NCI-H1092 (cell line): Measurements from ENCODE around the gene AARSD1.
"Not testable (repeated sequence)": the region's sequence is repeated elsewhere in the genome, so short reads cannot be mapped to it uniquely, and the experiment has no call there.

Source experiments
- DNase-seq: peaks from one replicate; lab custom pipeline; 2025; lab: John Stamatoyannopoulos, UW

Gene AARSD1

DNA sequence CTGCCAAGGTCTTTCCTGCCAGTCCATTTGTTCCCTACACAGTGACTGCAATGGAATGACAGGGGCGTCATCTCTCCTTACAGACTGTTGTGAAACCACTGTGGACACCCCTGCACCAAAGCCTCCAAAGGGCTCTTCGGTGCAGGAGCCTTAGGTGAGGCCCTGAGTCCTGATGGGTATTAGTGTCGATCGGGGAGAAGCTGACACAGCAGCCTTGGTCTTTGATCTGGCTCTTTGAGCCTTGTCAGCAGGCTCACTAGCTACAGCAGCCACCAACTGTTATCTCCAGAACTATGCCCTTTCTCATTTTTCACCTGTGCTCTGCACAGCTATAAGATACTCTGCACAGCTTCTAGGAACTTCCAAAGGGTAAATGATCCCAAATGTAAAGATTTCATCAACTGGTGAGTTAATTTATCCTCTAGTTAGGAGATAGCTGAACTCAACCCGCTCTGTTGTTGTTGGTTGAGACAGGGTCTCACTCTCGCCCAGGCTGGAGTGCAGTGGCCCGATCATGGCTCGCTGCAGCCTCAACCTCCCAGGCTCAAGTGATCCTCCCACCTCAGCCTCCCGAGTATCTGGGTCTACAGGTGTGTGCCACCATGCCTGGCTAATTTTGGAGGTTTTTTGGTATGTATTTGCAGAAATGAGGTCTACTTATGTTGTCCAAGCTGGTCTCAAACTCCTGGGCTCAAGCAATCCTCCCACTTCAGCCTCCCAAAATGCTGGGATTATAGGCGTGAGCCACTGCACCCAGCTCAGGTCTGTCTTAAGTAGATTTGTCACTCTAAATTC lies 44.0 kb downstream of the AARSD1 start:
- no peak for DNase-seq

DNA sequence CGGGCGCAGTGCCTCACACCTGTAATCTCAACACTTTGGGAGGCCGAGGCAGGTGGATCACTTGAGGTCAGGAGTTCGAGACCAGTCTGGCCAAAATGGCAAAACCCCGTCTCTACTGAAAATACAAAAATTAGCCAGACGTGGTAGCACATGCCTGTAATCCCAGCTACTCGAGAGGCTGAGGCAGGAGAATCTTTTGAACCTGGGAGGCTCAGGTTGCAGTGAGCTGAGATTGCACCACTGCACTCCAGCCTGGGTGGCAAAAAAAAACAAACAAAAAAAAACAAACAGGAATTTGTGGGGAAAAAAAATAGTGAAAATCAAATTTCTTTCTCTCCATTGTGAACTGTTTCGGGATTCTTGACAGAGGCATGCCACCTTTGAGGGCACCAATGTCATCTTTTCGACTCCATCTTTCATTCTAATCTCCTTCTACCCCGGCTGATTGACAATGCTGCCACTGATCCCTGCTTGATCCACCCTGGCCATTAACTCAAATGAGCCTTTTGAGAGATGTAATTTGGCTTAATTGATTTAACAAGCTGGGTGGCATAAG lies 44.7 kb downstream of the AARSD1 start:
- not testable (repeated sequence) for DNase-seq

DNA sequence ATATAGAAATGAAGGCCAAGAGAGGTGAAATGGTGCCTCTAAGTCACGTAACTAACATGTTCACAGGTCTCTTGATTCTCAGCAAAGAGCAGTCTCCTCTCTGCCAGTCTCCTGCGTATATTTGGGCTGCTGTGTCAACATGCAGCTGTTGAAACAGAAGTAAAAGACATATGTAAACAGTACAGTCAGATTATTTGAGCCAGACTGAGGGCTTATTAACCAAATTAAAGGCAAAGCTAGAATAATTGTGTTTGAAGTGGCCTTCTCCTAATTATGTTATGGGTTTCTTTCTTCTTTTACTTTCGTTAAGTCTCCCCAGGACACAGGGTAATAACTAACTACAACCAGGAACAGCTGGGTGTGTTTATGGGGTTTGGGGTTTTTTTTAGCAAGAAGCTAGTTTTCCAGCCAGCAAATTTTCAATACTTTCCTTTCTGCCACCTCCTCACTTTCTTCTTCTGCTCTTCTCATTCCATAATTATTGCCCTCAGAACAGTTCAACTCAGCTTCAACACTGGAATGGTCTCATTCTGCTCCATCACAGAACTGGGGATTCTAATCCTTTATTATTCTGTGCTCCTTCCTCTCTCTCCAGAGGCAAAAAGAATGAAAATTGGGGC lies 45.2 kb downstream of the AARSD1 start:
- peak; percentile 78 for DNase-seq

DNA sequence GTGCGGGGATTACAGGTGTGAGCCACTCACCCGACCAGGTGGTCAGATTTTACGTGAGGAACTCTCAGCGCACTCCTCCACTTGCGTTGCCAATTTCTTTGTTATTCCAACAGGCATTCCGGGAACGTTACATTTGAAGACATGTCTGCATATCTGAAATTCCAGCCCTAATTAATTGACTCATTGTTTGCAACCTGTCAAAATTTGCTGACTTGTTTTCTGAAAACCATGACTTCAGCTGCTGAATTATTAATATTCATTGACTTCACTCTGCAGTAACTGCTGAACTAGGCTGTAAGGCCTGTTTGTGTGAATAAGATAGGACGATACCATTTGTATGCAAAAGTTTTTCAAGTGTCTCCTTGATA lies 47.0 kb downstream of the AARSD1 start:
- no peak for DNase-seq

DNA sequence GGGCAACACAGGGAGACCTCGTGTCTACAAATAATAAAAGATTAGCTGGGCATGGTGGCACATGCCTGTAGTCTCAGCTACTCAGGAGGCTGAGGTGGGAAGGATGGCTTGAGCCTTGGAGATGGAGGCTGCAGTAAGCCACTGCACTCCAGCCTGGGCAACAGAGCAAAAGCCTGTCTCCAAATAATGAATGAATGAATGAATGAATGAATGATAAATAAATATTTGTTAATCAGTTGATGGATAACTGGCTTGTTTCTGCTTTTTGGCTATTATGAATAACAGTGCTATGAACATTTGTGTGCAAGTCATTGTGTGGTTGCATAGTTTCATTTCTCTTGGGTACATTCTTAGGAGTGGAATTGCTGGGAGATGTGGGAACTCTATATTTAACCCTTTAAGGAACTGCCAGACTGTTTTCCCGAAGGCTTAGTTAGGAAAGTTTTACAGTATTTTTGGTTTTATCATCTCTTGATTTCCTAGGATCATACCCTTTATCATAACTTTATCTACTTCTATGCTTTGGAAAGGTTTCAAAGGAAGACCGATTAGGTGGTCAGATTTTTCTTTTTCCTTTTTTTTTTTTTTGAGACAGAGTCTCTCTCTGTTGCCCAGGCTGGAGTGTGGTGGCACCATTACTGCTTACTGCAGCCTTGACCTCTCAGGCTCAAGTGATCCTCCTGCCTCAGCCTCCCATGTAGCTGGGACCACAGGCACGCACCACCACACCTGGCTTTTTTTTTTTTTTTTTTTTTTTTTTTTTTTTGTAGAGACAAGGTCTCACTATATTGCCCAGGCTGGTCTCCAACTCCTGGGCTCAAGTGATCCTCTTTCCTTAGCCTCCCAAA lies 47.6 kb downstream of the AARSD1 start:
- DNase-seq, result not testable (repeated sequence)

DNA sequence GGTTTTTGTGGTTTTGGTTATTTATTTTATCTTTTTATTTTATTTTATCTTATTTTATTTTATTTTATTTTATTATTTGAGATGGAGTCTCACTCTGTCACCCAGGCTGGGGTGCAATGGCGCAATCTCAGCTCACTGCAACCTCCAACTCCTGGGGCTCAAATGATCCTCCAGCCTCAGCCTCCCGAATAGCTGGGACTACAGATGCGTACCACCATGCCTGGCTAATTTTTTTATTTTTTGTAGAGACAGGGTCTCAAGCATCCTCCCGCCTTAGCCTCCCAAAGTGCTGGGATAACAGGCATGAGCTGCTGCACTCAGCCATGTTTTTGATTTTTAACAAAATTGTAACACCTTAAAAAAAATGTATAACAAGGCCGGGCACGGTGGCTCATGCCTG lies 49.0 kb downstream of the AARSD1 start:
- not testable (repeated sequence) for DNase-seq

DNA sequence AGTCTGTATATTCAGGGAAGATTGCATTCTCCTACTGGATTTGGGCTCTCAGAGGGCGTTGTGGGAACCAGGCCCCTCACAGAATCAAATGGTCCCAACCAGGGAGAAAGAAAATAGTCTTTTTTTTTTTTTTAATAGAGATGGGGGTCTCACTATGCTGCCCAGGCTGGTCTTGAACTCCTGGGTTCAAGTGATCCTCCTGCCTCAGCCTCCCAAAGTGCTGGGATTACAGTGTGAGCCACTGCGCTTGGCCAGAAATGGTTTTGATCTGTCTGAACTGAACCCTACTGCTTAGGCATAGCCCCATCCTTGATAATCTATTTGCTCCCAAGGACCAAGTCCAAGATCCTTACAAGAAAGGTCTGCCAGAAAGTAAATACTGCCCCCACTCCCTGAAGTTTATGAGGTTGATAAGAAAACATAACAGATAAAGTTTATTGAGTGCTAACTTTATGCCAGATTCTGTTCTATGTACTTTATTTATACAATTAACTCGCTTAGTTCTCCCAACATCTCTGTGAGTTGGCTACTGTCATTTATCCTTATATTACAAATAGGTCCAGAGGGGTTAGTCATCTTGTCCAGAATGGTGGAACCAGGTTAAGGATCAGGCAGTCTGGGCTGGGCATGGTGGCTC lies 50.2 kb downstream of the AARSD1 start:
- DNase-seq, result no peak

DNA sequence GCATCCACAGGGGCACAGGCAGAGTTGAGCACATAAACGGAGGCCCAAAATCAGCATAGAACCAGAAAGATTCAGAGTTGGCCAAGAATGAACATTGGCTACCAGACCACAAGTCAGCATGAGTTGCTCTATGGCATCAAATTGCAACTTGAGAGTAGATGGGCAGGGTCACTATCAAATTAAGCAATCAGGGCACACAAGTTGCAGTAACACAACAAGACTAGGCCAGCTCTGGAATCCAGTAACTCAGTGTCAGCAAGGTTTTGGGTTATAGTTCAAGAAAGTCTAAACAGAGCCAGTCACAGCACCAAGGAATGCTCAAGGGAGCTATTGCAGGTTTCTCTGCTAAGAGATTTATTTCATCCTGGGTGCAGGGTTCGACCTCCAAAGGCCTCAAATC lies 50.7 kb downstream of the AARSD1 start:
- DNase-seq, result no peak

DNA sequence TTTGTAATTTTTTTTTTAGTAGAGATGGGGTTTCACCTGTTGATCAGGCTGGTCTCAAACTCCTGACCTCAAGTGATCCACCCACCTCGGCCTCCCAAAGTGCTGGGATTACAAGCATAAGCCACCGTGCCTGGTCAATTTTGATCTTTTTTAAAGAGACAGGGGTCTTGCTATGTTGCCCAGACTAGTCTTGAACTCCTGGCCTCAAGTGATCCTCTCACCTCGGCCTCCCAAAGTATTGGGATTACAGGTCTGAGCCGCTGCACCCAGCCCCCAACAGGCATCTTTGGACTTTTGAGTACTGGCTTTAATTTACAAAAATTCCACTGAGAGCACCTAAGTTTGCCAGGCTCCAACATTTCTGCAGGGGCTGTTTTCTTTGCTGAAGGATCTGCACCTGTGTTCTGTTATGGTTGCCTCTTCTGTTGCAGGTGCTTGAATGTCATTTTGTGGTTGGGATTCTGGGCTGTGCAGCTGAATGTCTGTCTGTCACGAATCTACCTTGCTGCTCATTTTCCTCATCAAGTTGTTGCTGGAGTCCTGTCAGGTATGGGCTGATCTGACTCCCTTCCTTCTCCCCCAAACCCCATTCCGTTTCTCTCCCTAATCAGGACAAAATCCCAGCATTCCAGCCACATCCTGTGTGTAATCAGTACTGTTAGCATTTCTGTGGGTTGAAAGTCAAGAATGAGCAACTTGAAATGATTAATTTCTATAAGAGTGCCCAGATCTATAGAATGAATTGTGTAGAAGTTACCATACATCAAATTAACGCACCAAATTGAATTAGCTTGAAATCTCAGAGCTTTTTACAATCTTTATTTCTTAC lies 55.2 kb downstream of the AARSD1 start:
- no peak for DNase-seq

DNA sequence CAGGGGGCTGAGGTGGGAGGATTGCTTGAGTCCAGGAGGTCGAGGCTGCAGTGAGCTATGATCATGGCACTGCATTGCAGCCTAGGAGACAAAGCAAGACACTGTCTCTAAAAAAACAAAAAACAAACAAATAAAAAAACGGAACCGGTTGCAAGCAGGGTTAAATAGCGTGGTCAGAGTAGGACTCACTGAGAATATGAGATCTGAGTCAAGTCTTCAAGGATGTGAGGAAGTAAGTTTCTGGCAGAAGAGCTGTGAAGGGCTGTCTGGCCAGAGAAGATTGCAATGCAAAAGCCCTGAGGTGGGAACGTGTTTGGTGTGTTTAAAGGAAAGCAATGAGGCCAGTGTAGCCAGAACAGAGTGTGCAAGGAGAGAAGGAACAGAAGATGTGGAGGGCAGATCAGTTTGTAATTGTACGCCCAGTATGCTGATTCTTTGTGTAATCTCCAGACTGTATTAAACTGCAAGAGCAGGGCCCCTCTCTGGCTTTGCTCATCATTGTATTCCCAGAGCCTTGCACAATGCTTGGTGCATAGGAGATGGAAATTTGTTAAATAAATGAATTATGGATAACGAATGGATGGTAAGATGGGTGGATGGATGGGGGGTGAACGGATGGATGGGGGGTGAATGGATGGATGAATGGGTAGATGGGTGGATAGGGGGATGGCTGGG lies 57.3 kb downstream of the AARSD1 start:
- no peak for DNase-seq

DNA sequence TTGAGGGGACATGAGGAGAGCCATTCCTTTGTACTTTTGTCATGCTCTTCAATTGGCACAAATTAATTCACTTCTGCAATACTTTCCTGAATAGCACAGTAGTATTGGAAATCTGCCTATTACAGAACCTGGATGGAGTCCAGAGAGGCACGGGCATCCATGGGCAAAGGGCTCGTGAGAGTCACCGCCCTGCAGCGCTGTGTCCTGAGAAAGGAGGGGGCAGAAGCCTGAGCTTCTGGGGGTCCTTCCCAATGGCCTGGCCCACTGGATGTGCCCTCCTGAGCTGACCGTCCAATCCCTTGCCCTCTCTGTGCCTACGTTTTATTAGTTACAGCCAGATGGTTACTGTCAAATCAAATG lies 60.2 kb downstream of the AARSD1 start:
- peak; percentile 5 for DNase-seq

DNA sequence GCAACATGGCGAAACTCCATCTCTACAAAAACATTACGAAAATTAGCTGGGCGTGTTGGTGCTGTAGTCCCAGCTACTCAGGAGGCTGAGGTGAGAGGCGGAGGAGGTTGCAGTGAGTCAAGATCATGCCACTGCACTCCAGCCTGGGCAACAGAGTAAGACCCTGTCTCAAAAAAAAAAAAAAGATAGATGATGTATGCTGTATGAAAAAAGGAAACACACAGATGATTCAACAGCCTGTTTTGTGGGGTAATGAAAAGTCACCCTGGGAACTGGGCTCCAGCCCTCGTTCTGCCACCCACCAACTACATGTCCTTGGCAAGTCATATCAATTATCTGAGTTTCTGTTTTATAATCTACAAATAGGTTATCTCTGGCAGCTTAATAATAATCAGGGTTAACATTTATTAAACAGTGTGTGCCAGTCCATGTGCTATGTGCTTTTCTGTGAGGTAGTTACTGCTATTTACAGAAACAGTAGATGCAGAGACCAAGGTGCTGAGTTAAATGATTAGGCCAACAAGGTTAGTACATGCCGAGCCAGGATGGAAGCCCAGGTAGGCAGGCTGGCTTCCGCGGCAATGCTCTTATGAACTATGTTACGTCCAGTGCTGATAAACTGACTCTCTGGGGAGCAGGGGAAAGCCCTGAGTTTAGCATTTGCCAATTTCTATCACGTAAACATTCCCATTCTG lies 62.6 kb downstream of the AARSD1 start:
- DNase-seq, result no peak
